Esophagus squamous epithelium (tissue), 5 donors: ENCODE data around the gene EPM2AIP1. TPM values are rescaled to one million over a fixed set of nuclear protein-coding genes. Genes with fewer than 3 reads are reported as not detected.

Source experiments
- DNase-seq: peaks from one replicate; lab custom pipeline; 2025; lab: John Stamatoyannopoulos, UW
- H3K27ac ChIP-seq, 4 donors: fragments of 200-600 bp; sonication (generic); one replicate each; pipeline ENCODE4 v1.5.1; 2016 to 2019; ENCODE audit warnings: mild to moderate bottlenecking in 1 of 4
- H3K27me3 ChIP-seq, 4 donors: fragments of 200-600 bp; sonication (generic); 1 replicate in 3 of 4; 2 replicates in 1 of 4; pipeline versions ENCODE4 v1.5.1 to v1.6.0; 2017 to 2021; ENCODE audit warnings: antibody characterized with exemption in 1 of 4
- H3K36me3 ChIP-seq, 3 donors: fragments of 200-600 bp; sonication (generic); one replicate each; pipeline ENCODE4 v1.5.1; 2016 to 2019
- H3K4me1 ChIP-seq, 3 donors: fragments of 200-600 bp; sonication (generic); one replicate each; pipeline ENCODE4 v1.5.1; 2017 to 2019
- H3K4me3 ChIP-seq, 4 donors: fragments of 200-600 bp; sonication (generic); 1 replicate in 3 of 4; 2 replicates in 1 of 4; pipeline ENCODE4 v1.5.1; 2016 to 2019; ENCODE audit warnings: mild to moderate bottlenecking in 2 of 4, moderate library complexity in 1 of 4
- H3K9me3 ChIP-seq, 3 donors: fragments of 200-600 bp; sonication (generic); one replicate each; pipeline ENCODE4 v1.5.1; 2016 to 2019
- CTCF ChIP-seq, 6 experiments: fragments of 450-650 bp in 4 of 6; fragments of 200-600 bp in 2 of 6; sonication (generic) in 2 of 6; IDR thresholded peaks; one replicate each; pipeline ENCODE4 v1.5.1; 2016 to 2019; ENCODE audit warnings: antibody characterized with exemption in 6 of 6, mild to moderate bottlenecking in 4 of 6, moderate library complexity in 4 of 6
- POLR2A ChIP-seq, 4 donors: fragments of 450-650 bp; IDR thresholded peaks; one replicate each; pipeline ENCODE4 v1.6.1; 2017; ENCODE audit warnings: antibody characterized with exemption in 4 of 4, mild to moderate bottlenecking in 4 of 4, moderate library complexity in 3 of 4
- WGBS, 2 donors: methylation state at CpG; one replicate each; pipeline ENCODE4 v1.1.5; 2018; 5-methylcytosine and 5-hydroxymethylcytosine counted together
- intact Hi-C: fragments of 100-400 bp; cut with DNase I; formaldehyde crosslinking; loops from one replicate; pipeline ENCODE4 v1.15.0; 2022
- total RNA-seq, 4 donors: library from RNA; depleted of rRNA; stranded (reverse); fragments of >200 nt; gene quantifications; one replicate each; pipeline ENCODE4 v1.1.0, GENCODE V29; 2016
- donor health status: DM: yes; HTN: yes; CAD: no.

EPM2AIP1 gene
- total RNA-seq, 4 donors from 2014 or later: 5.5 to 13.9 (median 7.7) TPM

DNA sequence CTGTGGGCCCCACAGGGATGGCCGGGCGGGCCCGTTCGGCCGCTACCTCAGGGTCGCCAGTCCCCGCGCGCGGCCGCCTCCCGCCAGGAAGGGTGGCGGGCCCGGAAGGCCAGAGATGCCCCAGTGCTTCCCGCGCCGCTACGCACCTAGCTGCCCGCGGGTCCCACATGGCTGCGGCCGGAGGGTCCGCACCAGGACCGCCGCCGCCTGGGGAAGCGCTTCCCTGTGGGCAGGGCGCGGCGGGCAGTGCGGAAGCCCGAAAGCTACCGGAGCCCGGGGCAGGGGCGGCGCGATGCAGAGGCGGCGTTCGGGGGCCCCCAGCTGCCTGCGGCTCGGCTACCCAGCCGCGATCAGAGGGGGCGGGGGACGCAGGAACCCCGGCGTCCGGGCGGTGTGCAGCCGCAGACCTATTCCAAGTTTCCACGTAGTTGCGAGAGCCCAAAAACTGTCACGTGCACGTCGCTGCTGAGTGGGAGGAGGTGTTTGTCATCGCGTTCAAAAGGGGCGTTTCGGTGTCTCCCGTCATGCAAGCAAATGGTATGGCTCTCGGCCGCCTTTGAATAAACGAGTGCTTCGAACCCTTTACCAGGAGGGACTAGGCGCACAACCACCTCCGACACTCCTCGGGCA, 48.2 kb downstream of the EPM2AIP1 start, which contains the start of gene TRANK1:
Gene TRANK1, minus strand, starts transcription at position 414 of the 630 bp plus-strand sequence. Its CDS starts 245 bp downstream, at position 169.
- 6% methylated on average over 7 of the region's 68 CpGs; no CpG with 5 or more reads in 1 of the 2 donors for WGBS, 2 donors
- Histone ChIP-seq H3K4me1 (peaks cover 7 to 29% (median 11%) of the 10 kb centered on the region in 3 donors), H3K36me3 (no peaks in the 10 kb centered on the region), H3K9me3 (peaks cover 0 to 12% (median 8%) of the 10 kb centered on the region in 3 donors), H3K27me3 (no peaks in the 10 kb centered on the region), H3K4me3 (peak within 1 kb of the TSS; percentile 53 to 85 (median 74)), H3K27ac (peak within 1 kb of the TSS; percentile 51 to 80 (median 72))
- peak; percentile 6 for DNase-seq
- TF ChIP-seq POLR2A (IDR thresholded peaks at IDR 0.05) (peak in 2 of 4 donors; percentile 46 to 62), CTCF (IDR thresholded peaks at IDR 0.05) (no peak)
- intact Hi-C loops: no loop called here

DNA sequence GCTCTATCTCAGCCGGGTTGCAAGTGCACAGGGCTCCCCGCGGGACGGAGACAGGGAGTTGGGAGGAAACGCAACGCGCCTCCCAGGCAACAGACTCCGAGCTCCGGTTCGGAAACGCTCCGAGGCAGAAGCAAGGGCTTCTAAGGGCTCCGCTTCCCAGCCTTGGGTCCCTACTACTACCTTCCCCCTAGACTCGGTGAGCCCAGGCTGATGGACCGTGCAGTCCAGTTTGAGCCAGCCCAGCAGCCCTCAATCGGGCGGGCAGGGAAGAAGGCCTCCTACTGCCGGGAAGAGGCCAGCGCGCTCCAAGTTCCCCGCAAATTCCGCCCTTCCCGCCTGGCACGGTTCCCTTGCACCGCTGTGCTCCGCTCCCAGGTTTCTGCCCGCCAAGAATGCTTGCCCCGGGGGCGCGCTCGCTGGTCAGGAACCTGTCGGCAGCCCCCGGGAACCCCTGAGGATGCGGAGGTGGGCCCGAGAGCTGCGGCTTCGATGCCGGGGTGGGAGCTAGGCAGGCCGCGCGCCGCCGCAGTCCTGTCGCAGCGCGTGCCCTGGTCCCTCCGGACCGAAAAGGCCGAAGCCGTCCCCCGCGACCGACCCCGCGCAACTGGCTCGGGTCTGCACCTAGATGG, 48.8 kb downstream of the EPM2AIP1 start:
- Histone ChIP-seq H3K4me3 (peak overlapping the region; percentile 53 to 85 (median 74)), H3K27ac (peak overlapping the region; percentile 51 to 80 (median 72)), H3K27me3 (no peaks in the 10 kb centered on the region), H3K4me1 (peaks cover 7 to 29% (median 11%) of the 10 kb centered on the region in 3 donors), H3K9me3 (peaks cover 0 to 12% (median 8%) of the 10 kb centered on the region in 3 donors), H3K36me3 (no peaks in the 10 kb centered on the region)
- 0% methylated on average over 2 to 12 of the region's 56 CpGs for WGBS, 2 donors
- intact Hi-C loops: no loop called here
- DNase-seq: no peak
- no peak for TF ChIP-seq POLR2A (IDR thresholded peaks at IDR 0.05)
- TF ChIP-seq CTCF (IDR thresholded peaks at IDR 0.05): no peak

DNA sequence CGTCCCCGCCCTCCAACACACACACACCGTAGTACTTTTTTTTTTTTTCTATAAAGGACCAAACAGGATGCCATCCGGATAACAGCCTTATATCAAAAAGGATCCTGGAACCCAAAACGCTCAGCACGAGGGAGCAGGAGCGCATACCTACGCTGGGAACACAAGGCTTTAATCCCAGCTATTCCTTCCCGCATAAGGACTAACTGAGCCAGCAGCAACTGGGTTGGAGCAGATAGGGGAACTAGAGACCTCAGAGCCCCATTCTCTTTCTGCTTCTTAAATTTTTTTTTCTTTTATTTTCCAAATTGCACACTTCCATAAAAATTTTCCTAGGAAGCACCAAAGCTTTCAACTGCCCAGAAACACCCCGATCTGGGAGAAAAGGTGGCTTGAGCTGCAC, 49.3 kb downstream of the EPM2AIP1 start:
- TF ChIP-seq CTCF (IDR thresholded peaks at IDR 0.05) (no peak), POLR2A (IDR thresholded peaks at IDR 0.05) (no peak)
- Histone ChIP-seq H3K27me3 (no peaks in the 10 kb centered on the region), H3K4me3 (peak overlapping the region; percentile 53 to 85 (median 74)), H3K4me1 (peaks cover 7 to 29% (median 11%) of the 10 kb centered on the region in 3 donors), H3K27ac (peak overlapping the region; percentile 51 to 80 (median 72)), H3K9me3 (peaks cover 0 to 12% (median 8%) of the 10 kb centered on the region in 3 donors), H3K36me3 (no peaks in the 10 kb centered on the region)
- 35 to 41% methylated on average over 10 of the region's 10 CpGs for WGBS, 2 donors
- no peak for DNase-seq
- intact Hi-C loops: no loop called here

- WGBS, 2 donors: 96 to 98% methylated on average over 11 to 18 of the region's 21 CpGs
- Histone ChIP-seq H3K27ac (no peak overlapping the region), H3K9me3 (peaks cover 0 to 5% (median 5%) of the 10 kb centered on the region in 3 donors), H3K4me3 (no peak overlapping the region), H3K27me3 (no peaks in the 10 kb centered on the region), H3K36me3 (no peaks in the 10 kb centered on the region), H3K4me1 (peaks cover 7 to 29% (median 11%) of the 10 kb centered on the region in 3 donors)
- intact Hi-C loops: no loop called here
- DNase-seq: no peak
- TF ChIP-seq CTCF (IDR thresholded peaks at IDR 0.05) (no peak), POLR2A (IDR thresholded peaks at IDR 0.05) (no peak)
Observed at GRCh38 chr3:36942638-36943248, 50.2 kb downstream of the EPM2AIP1 start.
